Upper lobe of left lung (tissue), 4 donors: ENCODE data around the gene USP13.

ENCODE experiments used
- CTCF ChIP-seq, 6 experiments: fragments of 450-650 bp in 4 of 6; fragments of 200-600 bp in 2 of 6; sonication (generic) in 2 of 6; IDR thresholded peaks; one replicate each; pipeline ENCODE4 v1.5.1; 2016 to 2019; ENCODE audit warnings: antibody characterized with exemption in 6 of 6
- EP300 ChIP-seq, 4 donors: sonication (generic); formaldehyde crosslinking; IDR thresholded peaks; one replicate each; pipeline ENCODE4 v1.5.1; 2017; ENCODE audit warnings: antibody characterized with exemption in 4 of 4, control low read depth in 2 of 4
- POLR2A ChIP-seq, 4 donors: fragments of 450-650 bp; IDR thresholded peaks; one replicate each; pipeline ENCODE4 v1.5.1; 2016 to 2017; ENCODE audit warnings: antibody characterized with exemption in 4 of 4, mild to moderate bottlenecking in 2 of 4

GRCh38 chr3:179615458-179616173 is 37.2 kb upstream of the USP13 start:
- TF ChIP-seq EP300 (IDR thresholded peaks at IDR 0.05) (no peak), CTCF (IDR thresholded peaks at IDR 0.05) (no peak), POLR2A (IDR thresholded peaks at IDR 0.05) (no peak)
